BJ (cell line): ENCODE results near the gene SLC13A1. TPM values are rescaled to one million over a fixed set of nuclear protein-coding genes. Genes with fewer than 3 reads are reported as not detected.

Experiments used
- CTCF ChIA-PET: fragments of 350-600 bp; formaldehyde crosslinking; extraction: SDS; loops from one replicate; lab custom pipeline; 2021; ENCODE audit warnings: antibody characterized with exemption, inconsistent platforms; lab: Yijun Ruan, JAX
- POLR2A ChIA-PET: fragments of 300-600 bp; sonication (Branson Sonifier 250); formaldehyde crosslinking; extraction: SDS; loops from one replicate; lab custom pipeline; 2021; ENCODE audit warnings: antibody characterized with exemption; lab: Charles Lee
- DNase-seq: peaks from one replicate; pipeline ENCODE4 v3.0.0-alpha.2; 2011; ENCODE audit warnings: low read depth
- H3K27me3 ChIP-seq: 2 replicates; pipeline ENCODE4 v1.6.0; 2011; ENCODE audit warnings: low read length; ENCODE audit not compliant: control insufficient read depth, insufficient read depth
- H3K36me3 ChIP-seq: 2 replicates; pipeline ENCODE4 v1.5.1; 2011; ENCODE audit warnings: low read length; ENCODE audit not compliant: control insufficient read depth, insufficient read depth
- H3K4me3 ChIP-seq: 2 replicates; pipeline ENCODE4 v1.5.1; 2011; ENCODE audit warnings: low read depth, mild to moderate bottlenecking, control low read depth, low read length
- CTCF ChIP-seq: IDR thresholded peaks from 2 replicates; pipeline ENCODE4 v1.5.1; 2011; ENCODE audit warnings: low read depth, mild to moderate bottlenecking, control low read depth, inconsistent platforms, low read length, moderate library complexity; ENCODE audit not compliant: insufficient read depth
- polyA plus RNA-seq: library from polyadenylated mRNA; depleted of rRNA; stranded (reverse); fragments of >200 nt; gene quantifications from 2 replicates; pipeline ENCODE4 v1.2.3, GENCODE V29; 2011

SLC13A1 gene
- polyA plus RNA-seq, 1 experiment: not detected

- DNase-seq: no peak
- ChIA-PET POLR2A (no interaction called here), CTCF (interaction anchor here (1.3 kb wide), 1 partner anchor 13 kb away, joined by 4 read pairs; no protein-coding TSS in a partner anchor)
- H3K4me3 ChIP-seq: no peak overlapping the region
- no peaks in the 10 kb centered on the region for H3K36me3 ChIP-seq
- H3K27me3 ChIP-seq: no peaks in the 10 kb centered on the region
- no peak for TF ChIP-seq CTCF
These were observed 20.6 kb upstream of the SLC13A1 start for GRCh38 chr7:123220396-123220795.

- DNase-seq: no peak
- ChIA-PET CTCF (no interaction called here), POLR2A (no interaction called here)
- Histone ChIP-seq H3K27me3 (no peaks in the 10 kb centered on the region), H3K4me3 (no peak overlapping the region), H3K36me3 (no peaks in the 10 kb centered on the region)
- no peak for TF ChIP-seq CTCF
These were observed 19.1 kb upstream of the SLC13A1 start for GRCh38 chr7:123218866-123219265.

- no peak for TF ChIP-seq CTCF
- POLR2A ChIA-PET: no interaction called here
- Histone ChIP-seq H3K36me3 (no peaks in the 10 kb centered on the region), H3K4me3 (no peak overlapping the region), H3K27me3 (no peaks in the 10 kb centered on the region)
- DNase-seq: no peak
- CTCF ChIA-PET: no interaction called here
These were observed 17.1 kb upstream of the SLC13A1 start for GRCh38 chr7:123216825-123217224.

- no peak for TF ChIP-seq CTCF
- POLR2A ChIA-PET: no interaction called here
- no peak for DNase-seq
- no peak overlapping the region for H3K4me3 ChIP-seq
- CTCF ChIA-PET: no interaction called here
- H3K36me3 ChIP-seq: no peaks in the 10 kb centered on the region
- no peaks in the 10 kb centered on the region for H3K27me3 ChIP-seq
These were observed 15.6 kb upstream of the SLC13A1 start for GRCh38 chr7:123215350-123215749.

GRCh38 chr7:123211545-123211944, 11.8 kb upstream of the SLC13A1 start:
- ChIA-PET CTCF (no interaction called here), POLR2A (no interaction called here)
- TF ChIP-seq CTCF: no peak

More at GRCh38 chr7:123211545-123211944, 11.8 kb upstream of the SLC13A1 start:
- H3K36me3 ChIP-seq: no peaks in the 10 kb centered on the region
- no peak overlapping the region for H3K4me3 ChIP-seq
- no peaks in the 10 kb centered on the region for H3K27me3 ChIP-seq
- no peak for DNase-seq
